ENCODE measurements around the gene PLEKHB1.

PLEKHB1 gene

DNA sequence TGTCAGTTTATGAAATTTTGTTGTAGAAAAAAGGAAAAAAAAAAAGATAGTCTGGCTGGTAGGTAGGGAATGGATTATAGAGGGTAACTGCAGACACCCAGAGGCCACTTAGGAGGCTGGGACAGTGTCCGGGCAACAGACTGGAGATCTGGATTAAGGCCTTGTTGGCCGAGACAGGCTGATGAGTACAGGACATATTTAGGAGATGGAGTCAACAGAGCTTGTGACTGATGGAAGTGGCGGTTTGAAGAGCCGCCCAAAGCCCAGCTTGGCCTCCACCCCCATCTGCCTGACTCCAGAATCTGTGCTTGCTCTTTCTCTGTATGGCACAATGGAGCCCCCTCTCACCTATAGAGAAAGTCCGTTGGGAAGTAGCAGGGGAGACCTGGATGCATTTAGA, 7.6 kb downstream of the PLEKHB1 start:
- TF ChIP-seq, protein P1, sequence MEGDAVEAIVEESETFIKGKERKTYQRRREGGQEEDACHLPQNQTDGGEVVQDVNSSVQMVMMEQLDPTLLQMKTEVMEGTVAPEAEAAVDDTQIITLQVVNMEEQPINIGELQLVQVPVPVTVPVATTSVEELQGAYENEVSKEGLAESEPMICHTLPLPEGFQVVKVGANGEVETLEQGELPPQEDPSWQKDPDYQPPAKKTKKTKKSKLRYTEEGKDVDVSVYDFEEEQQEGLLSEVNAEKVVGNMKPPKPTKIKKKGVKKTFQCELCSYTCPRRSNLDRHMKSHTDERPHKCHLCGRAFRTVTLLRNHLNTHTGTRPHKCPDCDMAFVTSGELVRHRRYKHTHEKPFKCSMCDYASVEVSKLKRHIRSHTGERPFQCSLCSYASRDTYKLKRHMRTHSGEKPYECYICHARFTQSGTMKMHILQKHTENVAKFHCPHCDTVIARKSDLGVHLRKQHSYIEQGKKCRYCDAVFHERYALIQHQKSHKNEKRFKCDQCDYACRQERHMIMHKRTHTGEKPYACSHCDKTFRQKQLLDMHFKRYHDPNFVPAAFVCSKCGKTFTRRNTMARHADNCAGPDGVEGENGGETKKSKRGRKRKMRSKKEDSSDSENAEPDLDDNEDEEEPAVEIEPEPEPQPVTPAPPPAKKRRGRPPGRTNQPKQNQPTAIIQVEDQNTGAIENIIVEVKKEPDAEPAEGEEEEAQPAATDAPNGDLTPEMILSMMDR (conservative IDR thresholded peaks at IDR 0.05): no peak
- H3K27ac ChIP-seq: no peak overlapping the region

DNA sequence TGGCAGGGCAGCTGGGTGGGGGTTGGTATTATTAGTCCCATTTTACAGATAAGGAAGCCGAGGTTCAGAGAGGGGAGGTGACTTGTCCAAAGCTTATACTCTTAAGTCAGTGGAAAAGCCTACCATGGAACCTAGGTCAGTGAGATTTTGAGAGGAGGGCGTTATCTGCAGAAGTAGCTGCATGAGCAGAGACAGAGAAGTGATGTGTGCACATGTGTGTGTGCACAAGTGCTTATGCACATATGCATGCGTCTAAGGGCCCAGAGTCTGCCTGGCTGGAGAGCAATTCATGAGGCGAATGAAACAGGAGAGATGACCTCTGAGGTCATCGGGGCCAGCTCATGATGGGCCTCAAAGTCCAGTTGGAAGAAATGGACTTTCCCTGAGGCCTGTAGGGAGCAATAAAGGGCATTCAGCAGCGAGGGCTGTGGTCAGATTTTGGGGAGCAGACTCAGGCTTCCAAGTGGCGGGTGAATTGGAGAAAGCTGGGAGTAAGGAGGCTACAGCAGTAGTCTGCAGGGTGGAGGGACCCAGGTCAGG, 8.2 kb downstream of the PLEKHB1 start:
- TF ChIP-seq, protein P1 (conservative IDR thresholded peaks at IDR 0.05): no peak
- H3K27ac ChIP-seq: no peak overlapping the region

DNA sequence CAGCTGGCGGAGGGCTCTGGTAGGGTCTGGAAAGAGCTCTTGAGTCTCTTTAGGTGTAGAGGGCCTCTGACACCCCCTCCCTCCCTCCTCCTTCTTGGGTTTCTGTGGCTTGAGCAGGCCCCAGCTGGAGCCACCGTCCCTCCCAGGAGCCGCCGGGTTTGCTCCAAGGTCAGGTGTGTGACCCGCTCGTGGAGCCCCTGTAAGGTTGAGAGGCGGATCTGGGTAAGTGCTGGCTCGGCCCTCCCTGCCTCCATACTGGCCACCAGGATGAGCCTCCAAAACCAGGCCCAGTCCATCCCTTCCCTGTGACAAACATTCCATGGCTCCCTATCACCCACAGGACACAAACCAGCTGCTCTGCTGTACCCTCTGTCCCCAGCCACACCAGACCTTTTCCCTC, 9.3 kb downstream of the PLEKHB1 start:
- no peak overlapping the region for H3K27ac ChIP-seq
- TF ChIP-seq, protein P1 (conservative IDR thresholded peaks at IDR 0.05): no peak

DNA sequence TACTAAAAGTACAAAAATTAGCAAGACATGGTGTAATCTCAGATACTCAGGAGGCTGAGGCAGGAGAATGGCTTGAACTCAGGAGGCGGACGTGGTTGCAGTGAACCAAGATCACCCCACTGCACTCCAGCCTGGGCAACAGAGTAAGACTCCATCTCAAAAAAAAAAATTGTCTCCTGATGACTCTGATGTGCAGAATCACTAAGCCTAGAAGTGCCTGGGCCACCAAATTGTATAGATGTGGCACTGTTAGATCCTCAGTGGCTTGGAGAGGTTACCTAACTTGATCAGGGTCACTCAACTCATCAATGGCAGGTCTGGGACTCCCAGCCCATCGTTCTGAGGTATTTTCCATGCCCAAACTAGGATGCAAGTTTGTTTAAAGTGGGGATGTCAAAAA, 10.6 kb downstream of the PLEKHB1 start:
- no peak overlapping the region for H3K27ac ChIP-seq
- TF ChIP-seq, protein P1 (conservative IDR thresholded peaks at IDR 0.05): no peak

DNA sequence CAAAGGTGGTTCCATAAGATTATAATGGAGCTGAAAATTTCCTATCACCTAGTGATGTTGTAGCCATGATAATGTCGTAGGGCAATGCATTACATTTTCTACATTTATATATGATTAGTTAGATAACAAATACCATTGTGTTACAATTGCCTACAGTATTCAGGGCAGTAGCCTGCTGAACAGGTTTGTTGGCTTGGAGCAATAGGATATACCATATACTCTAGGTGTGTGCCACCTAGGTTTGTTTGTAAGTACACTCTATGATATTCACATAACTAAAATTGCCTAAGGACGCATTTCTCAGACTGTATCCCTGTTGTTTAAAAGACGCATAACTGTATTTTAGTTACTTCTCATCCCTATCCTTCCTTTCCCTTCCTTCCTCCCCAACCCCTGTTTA, 13.6 kb downstream of the PLEKHB1 start:
- TF ChIP-seq, protein P1 (conservative IDR thresholded peaks at IDR 0.05): no peak
- H3K27ac ChIP-seq: peak overlapping the region; percentile 58

DNA sequence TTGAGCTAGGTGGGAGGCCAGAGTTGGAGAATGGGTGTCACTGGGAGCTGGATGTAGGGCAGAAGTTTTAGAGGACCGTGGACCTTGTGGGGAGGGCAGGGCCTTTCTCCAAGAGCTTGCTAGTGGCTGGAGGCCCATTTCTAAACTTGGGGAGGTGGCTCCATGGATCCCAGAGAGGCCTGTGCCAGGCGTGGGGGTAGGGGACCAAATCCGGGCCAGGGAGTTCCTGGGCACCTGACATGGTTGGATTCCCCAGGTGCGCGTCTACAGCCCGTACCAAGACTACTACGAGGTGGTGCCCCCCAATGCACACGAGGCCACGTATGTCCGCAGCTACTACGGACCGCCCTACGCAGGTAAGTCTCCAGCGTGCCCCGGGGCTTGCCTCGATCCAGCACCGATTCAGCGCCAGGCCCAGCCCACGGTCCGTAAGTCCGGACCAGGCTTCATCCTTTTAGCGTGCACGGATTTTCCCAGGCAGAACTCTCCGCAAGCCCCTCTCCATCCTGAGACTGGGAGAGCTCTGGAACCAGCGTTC, 14.2 kb downstream of the PLEKHB1 start:
- H3K27ac ChIP-seq: peak overlapping the region; percentile 58
- TF ChIP-seq, protein P1 (conservative IDR thresholded peaks at IDR 0.05): no peak

DNA sequence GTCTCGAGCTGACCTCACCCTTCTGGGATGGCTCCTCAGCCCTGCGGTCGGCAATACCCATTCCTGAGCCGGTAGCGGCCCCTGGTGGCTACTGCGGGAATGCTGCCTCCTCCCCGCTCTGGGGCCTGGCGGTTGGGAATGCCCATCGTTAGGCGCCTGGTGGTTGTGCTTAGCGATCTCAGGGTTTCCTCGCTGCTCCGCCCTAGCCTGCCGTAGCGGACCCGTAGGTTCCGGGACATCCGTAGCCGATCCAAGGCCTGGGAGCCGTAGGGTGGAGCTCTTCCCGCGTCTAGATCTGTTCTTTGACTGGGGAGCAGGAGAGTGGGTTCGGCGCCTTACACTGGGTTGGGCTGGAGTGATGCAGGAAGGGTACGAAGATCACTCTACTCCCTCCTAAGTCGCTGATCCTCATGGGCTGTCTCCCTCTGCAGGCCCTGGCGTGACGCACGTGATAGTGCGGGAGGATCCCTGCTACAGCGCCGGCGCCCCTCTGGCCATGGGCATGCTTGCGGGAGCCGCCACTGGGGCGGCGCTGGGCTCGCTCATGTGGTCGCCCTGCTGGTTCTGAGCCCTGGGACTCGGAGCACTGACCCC, 14.8 kb downstream of the PLEKHB1 start:
- TF ChIP-seq, protein P1 (conservative IDR thresholded peaks at IDR 0.05): peak; percentile 96
- peak overlapping the region; percentile 58 for H3K27ac ChIP-seq
